ENCODE results near the gene ADGRB3. TPM values are rescaled to one million over a fixed set of nuclear protein-coding genes. Genes with fewer than 3 reads are reported as not detected.

Gene ADGRB3
- total RNA-seq, 2 donors from 2014 or later, result 0.05 TPM; not detected in 1

DNA sequence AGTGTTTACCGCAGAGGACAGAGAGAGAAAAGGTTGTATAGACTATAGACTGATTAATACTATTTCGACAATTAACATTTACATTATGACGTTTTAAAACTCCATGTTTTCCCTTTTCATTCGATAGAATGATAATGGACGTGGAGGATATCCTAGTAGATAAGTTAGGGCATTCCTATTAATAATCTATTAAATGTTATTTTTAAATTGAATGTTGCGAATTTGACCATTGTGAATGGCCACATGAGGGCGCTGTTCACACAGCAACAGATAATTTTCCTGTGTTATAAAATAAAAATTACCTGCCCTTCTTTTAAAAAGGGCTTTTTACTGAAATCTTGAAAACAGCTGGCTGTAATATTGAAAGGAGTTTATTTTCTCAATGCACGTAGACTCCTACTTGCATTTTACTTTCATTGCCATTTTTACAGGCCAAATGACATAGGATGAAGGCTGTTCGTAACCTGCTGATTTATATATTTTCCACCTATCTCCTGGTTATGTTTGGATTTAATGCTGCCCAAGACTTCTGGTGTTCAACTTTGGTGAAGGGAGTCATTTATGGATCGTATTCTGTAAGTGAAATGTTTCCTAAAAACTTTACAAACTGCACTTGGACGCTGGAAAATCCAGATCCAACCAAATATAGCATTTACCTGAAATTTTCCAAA lies 3.3 kb downstream of the ADGRB3 start:
- H3K27me3 Mint-ChIP-seq, result peaks cover 42% of the 10 kb centered on the region
- no peak overlapping the region for H3K4me3 Mint-ChIP-seq
- no peak for ATAC-seq (replicated peaks)
- no peaks in the 10 kb centered on the region for H3K36me3 Mint-ChIP-seq (ENCODE audit: low read depth)
- peaks cover 11% of the 10 kb centered on the region for H3K4me1 Mint-ChIP-seq
- no peaks in the 10 kb centered on the region for H3K9me3 Mint-ChIP-seq
- no peak overlapping the region for H3K27ac Mint-ChIP-seq

DNA sequence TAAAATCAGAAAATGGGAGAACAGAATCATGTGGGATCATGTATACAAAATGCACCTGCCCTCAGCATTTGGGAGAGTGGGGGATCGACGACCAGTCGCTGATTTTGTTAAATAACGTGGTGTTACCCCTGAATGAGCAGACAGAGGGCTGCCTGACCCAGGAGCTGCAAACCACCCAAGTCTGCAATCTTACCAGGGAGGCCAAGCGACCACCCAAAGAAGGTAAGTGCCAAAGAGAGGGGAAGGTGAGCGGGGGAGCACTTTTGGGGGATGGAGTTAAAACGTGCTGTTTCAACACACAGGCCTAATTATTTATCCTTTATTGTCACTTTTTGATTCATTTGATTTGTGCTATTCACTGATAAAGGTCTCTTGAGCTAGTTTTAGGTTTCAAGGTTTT lies 4.1 kb downstream of the ADGRB3 start:
- no peak for ATAC-seq (replicated peaks)
- peaks cover 36% of the 10 kb centered on the region for H3K27me3 Mint-ChIP-seq
- H3K4me3 Mint-ChIP-seq, result no peak overlapping the region
- H3K36me3 Mint-ChIP-seq (ENCODE audit: low read depth), result no peaks in the 10 kb centered on the region
- H3K4me1 Mint-ChIP-seq, result peaks cover 11% of the 10 kb centered on the region
- no peak overlapping the region for H3K27ac Mint-ChIP-seq
- H3K9me3 Mint-ChIP-seq, result no peaks in the 10 kb centered on the region

GRCh38 chr6:68639826-68640490 lies 4.9 kb downstream of the ADGRB3 start:
- H3K27me3 Mint-ChIP-seq, result peaks cover 33% of the 10 kb centered on the region
- H3K4me3 Mint-ChIP-seq, result no peak overlapping the region
- H3K9me3 Mint-ChIP-seq, result no peaks in the 10 kb centered on the region
- H3K27ac Mint-ChIP-seq, result no peak overlapping the region
- peaks cover 11% of the 10 kb centered on the region for H3K4me1 Mint-ChIP-seq
- ATAC-seq (replicated peaks), result no peak
- H3K36me3 Mint-ChIP-seq (ENCODE audit: low read depth), result no peaks in the 10 kb centered on the region

GRCh38 chr6:68640491-68640835 lies 5.4 kb downstream of the ADGRB3 start:
- ATAC-seq (replicated peaks), result no peak
- peaks cover 30% of the 10 kb centered on the region for H3K27me3 Mint-ChIP-seq
- H3K36me3 Mint-ChIP-seq (ENCODE audit: low read depth), result no peaks in the 10 kb centered on the region
- no peak overlapping the region for H3K4me3 Mint-ChIP-seq
- H3K27ac Mint-ChIP-seq, result no peak overlapping the region
- H3K4me1 Mint-ChIP-seq, result peaks cover 8% of the 10 kb centered on the region
- H3K9me3 Mint-ChIP-seq, result no peaks in the 10 kb centered on the region

DNA sequence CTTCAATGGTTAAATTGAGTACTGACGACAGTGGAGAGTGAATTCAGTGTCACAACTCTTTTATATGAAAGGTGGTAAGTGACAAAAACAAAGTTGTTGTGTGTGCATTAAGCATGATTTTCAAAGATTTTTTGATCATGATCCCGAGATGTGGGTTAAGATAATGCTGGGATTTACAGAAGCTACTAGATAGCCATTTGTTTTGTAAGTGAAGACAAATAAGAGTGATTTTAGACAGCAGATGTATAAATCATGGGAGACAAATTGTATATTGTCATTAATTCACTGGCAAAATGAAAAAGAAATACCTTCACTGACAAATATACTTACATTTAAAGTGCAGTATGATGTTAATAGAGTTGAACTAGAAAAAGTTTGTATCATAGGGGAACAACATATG lies 6.1 kb downstream of the ADGRB3 start:
- no peaks in the 10 kb centered on the region for H3K9me3 Mint-ChIP-seq
- peaks cover 23% of the 10 kb centered on the region for H3K27me3 Mint-ChIP-seq
- peaks cover under 1% of the 10 kb centered on the region for H3K4me1 Mint-ChIP-seq
- no peak overlapping the region for H3K4me3 Mint-ChIP-seq
- ATAC-seq (replicated peaks), result no peak
- H3K36me3 Mint-ChIP-seq (ENCODE audit: low read depth), result no peaks in the 10 kb centered on the region
- no peak overlapping the region for H3K27ac Mint-ChIP-seq

GRCh38 chr6:68642081-68642480 lies 7.0 kb downstream of the ADGRB3 start:
- no peak for ATAC-seq (replicated peaks)
- no peaks in the 10 kb centered on the region for H3K4me1 Mint-ChIP-seq
- H3K36me3 Mint-ChIP-seq (ENCODE audit: low read depth), result no peaks in the 10 kb centered on the region
- H3K4me3 Mint-ChIP-seq, result no peak overlapping the region
- no peak overlapping the region for H3K27ac Mint-ChIP-seq
- peaks cover 19% of the 10 kb centered on the region for H3K27me3 Mint-ChIP-seq
- H3K9me3 Mint-ChIP-seq, result no peaks in the 10 kb centered on the region

DNA sequence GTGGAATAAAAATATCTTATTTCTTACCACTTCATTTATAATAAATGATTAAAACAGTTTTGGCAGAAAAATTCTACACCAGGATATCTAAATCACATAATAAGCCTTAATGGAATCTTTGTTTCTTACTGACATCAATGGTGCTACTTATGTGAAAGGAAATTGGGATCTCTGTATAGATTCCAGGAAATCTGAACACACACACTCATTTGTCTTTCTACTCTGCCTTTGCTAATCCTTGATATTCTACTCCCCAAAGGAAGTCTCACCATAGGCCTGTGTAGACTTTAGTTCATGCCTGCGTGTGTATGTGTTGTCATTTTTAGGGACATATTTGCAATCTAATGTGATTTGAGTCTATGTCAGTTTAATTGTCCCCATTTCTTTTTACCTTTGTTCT lies 7.9 kb downstream of the ADGRB3 start:
- H3K27me3 Mint-ChIP-seq, result peaks cover 16% of the 10 kb centered on the region
- H3K4me3 Mint-ChIP-seq, result no peak overlapping the region
- H3K36me3 Mint-ChIP-seq (ENCODE audit: low read depth), result no peaks in the 10 kb centered on the region
- H3K9me3 Mint-ChIP-seq, result no peaks in the 10 kb centered on the region
- no peaks in the 10 kb centered on the region for H3K4me1 Mint-ChIP-seq
- H3K27ac Mint-ChIP-seq, result no peak overlapping the region
- no peak for ATAC-seq (replicated peaks)

DNA sequence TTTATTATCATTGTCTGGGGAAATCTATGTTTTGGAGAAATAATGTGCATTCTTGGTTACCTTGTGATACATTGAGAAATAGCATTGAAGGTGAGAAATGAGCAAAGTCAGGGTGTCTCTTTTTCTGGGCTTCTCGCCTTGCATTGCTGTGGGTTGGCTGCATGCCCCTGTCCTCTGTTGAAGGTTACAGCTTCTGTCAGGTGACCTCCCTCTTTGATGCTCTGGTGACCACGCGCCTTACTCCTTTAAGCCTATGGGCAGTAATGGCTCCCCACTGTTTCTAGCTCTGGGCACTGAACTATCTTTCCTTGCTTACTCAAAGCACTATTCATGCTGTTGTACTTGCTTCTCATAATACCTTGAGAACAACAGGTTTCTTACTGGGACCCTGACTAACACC lies 14.6 kb downstream of the ADGRB3 start:
- Mint-ChIP-seq H3K9me3 (no peaks in the 10 kb centered on the region), H3K36me3 (ENCODE audit: low read depth) (no peaks in the 10 kb centered on the region), H3K4me1 (no peaks in the 10 kb centered on the region), H3K27ac (no peak overlapping the region), H3K4me3 (no peak overlapping the region), H3K27me3 (no peaks in the 10 kb centered on the region)
- ATAC-seq (replicated peaks), result no peak

DNA sequence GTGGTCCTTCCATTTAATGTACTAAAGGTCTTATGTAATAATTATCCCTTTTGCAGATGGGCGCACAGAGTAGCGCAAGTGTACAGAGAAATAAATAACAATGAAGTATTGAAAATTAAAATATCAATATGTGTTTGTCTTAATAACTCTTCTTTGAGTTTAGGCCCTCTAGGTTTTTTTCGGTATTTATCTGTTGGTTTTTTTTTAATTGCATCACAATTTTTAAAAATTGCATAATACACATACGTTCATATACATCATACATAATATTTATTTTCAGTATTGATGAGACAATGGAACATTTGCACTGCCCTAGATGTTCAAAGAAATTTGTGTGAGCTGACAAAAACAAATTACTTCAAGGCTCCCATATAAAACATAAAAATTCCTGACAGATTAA lies 15.1 kb downstream of the ADGRB3 start:
- H3K27ac Mint-ChIP-seq, result no peak overlapping the region
- no peaks in the 10 kb centered on the region for H3K9me3 Mint-ChIP-seq
- H3K4me3 Mint-ChIP-seq, result no peak overlapping the region
- H3K27me3 Mint-ChIP-seq, result no peaks in the 10 kb centered on the region
- ATAC-seq (replicated peaks), result no peak
- H3K36me3 Mint-ChIP-seq (ENCODE audit: low read depth), result no peaks in the 10 kb centered on the region
- no peaks in the 10 kb centered on the region for H3K4me1 Mint-ChIP-seq

GRCh38 chr6:68651011-68651985 lies 16.2 kb downstream of the ADGRB3 start:
- H3K4me3 Mint-ChIP-seq, result no peak overlapping the region
- no peaks in the 10 kb centered on the region for H3K36me3 Mint-ChIP-seq (ENCODE audit: low read depth)
- ATAC-seq (replicated peaks), result no peak
- no peaks in the 10 kb centered on the region for H3K27me3 Mint-ChIP-seq
- no peaks in the 10 kb centered on the region for H3K4me1 Mint-ChIP-seq
- H3K9me3 Mint-ChIP-seq, result no peaks in the 10 kb centered on the region
- no peak overlapping the region for H3K27ac Mint-ChIP-seq

DNA sequence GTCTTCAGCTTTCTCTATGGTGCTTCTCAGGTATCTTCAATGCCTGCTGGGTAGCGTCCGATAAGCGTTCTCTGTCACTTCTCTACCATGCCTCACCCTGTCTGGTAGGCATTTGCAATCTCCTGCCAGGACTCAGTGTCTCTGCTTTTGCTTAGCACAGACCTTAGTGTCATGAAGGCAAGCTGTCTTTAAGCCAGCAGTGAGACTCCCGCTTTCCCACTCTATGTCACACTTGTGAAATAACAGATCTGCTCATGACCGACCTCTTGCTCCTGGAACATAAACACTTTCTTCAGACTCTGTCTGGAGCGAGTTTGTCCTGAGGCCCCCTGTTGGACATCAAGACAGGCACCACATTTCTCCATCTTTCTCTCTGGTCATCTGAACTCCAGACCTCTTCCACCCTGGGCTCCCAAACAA lies 17.0 kb downstream of the ADGRB3 start:
- no peak overlapping the region for H3K27ac Mint-ChIP-seq
- no peaks in the 10 kb centered on the region for H3K9me3 Mint-ChIP-seq
- H3K4me1 Mint-ChIP-seq, result no peaks in the 10 kb centered on the region
- no peak overlapping the region for H3K4me3 Mint-ChIP-seq
- no peaks in the 10 kb centered on the region for H3K27me3 Mint-ChIP-seq
- ATAC-seq (replicated peaks), result no peak
- H3K36me3 Mint-ChIP-seq (ENCODE audit: low read depth), result no peaks in the 10 kb centered on the region

- Mint-ChIP-seq H3K27me3 (no peaks in the 10 kb centered on the region), H3K27ac (no peak overlapping the region), H3K9me3 (no peaks in the 10 kb centered on the region), H3K4me1 (no peaks in the 10 kb centered on the region), H3K36me3 (ENCODE audit: low read depth) (no peaks in the 10 kb centered on the region), H3K4me3 (no peak overlapping the region)
- no peak for ATAC-seq (replicated peaks)
Observed at GRCh38 chr6:68653074-68653705, 18.1 kb downstream of the ADGRB3 start.

DNA sequence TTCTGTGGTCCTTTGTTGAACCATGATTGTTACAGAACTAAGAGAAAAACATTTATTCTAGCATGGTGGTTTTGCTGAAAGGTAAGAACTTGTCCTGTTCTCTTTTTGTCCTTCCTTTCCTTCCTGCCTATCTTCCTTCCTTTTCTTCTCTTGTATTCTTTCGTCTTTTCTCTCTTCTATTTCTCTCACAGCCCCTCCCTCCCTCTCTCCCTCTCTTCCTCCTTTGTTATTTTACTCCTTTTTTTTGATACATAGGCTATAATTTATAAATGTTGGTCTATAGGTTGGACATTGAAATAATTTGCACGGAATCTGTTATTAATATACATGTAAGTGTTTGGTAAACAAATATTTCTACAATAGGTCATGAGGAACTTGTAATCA lies 18.6 kb downstream of the ADGRB3 start:
- no peak for ATAC-seq (replicated peaks)
- H3K4me3 Mint-ChIP-seq, result no peak overlapping the region
- H3K27me3 Mint-ChIP-seq, result no peaks in the 10 kb centered on the region
- no peak overlapping the region for H3K27ac Mint-ChIP-seq
- H3K36me3 Mint-ChIP-seq (ENCODE audit: low read depth), result no peaks in the 10 kb centered on the region
- no peaks in the 10 kb centered on the region for H3K9me3 Mint-ChIP-seq
- no peaks in the 10 kb centered on the region for H3K4me1 Mint-ChIP-seq

DNA sequence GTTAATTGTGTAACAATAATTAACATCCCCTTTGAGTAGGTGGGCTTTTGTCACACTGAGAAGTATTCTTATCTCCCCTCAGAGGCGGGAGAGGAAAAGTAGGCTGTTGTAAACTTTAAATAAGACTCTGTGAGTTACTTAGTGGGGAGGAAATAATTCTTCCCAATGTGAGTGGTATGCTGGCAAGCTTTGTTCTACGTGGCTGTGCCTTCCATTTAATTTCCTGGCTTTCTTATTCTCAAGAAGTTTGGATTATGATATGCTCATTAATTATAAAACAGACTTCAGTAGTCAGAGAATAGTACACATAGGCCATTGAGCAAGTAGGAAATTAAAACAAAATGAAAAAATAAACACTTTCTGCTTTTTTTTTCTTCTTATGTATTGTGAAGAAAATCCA lies 19.1 kb downstream of the ADGRB3 start:
- H3K27ac Mint-ChIP-seq, result no peak overlapping the region

More for the DNA sequence above, 19.1 kb downstream of the ADGRB3 start:
- Mint-ChIP-seq H3K27me3 (no peaks in the 10 kb centered on the region), H3K9me3 (no peaks in the 10 kb centered on the region), H3K4me1 (no peaks in the 10 kb centered on the region), H3K4me3 (no peak overlapping the region), H3K36me3 (ENCODE audit: low read depth) (no peaks in the 10 kb centered on the region)
- ATAC-seq (replicated peaks), result no peak
